ENCODE measurements around the gene KLRB1.
"Not testable (repeated sequence)": the region's sequence is repeated elsewhere in the genome, so short reads cannot be mapped to it uniquely, and the experiment has no call there.

The KLRB1 gene

DNA sequence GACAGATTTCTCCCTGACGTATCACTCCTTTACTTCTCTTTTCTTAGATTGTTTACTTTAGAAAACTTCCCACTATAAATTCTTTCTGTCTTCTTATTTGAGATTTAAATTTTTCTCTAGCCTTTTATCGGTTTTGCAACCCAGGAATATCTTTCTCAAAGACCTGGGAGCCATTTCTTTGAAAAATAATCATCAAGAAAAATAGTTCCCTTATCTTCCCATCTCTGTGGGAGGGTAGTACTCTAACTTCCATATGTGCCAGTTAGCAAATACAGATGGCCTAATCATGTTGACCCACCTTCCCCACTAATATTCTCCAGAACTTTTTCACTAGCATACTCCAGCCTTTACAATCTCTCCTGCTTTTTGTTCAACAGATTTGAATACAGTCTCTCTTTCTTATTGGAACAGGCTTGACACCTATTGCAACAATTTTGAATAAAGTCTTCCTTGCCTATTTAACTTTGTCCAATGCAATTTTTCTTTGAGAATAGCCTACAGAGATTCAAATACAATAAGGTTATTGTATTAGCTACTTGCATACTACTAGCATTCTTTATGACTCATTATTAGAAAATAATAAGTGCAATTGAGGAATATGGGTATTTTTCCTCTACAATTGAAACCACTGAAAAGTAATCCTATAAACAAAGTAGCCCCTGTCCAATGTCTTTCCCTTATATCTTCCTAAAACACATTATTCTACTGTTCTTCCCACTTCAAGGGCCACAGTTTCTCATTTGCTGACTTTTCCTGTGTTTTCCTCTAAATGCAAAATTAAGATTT is 27.4 kb upstream of the KLRB1 start:
- peak overlapping the region; percentile 23 to 52 for H3K27ac Mint-ChIP-seq
- DNase-seq: no peak
- H3K4me3 Mint-ChIP-seq: peak overlapping the region; percentile 41 to 66
- ATAC-seq: no peak
- H3K27me3 Mint-ChIP-seq: no peaks in the 10 kb centered on the region
- peaks cover 61% of the 10 kb centered on the region for H3K4me1 Mint-ChIP-seq
- peaks cover 20 to 23% of the 10 kb centered on the region in 2 donors for H3K9me3 Mint-ChIP-seq

DNA sequence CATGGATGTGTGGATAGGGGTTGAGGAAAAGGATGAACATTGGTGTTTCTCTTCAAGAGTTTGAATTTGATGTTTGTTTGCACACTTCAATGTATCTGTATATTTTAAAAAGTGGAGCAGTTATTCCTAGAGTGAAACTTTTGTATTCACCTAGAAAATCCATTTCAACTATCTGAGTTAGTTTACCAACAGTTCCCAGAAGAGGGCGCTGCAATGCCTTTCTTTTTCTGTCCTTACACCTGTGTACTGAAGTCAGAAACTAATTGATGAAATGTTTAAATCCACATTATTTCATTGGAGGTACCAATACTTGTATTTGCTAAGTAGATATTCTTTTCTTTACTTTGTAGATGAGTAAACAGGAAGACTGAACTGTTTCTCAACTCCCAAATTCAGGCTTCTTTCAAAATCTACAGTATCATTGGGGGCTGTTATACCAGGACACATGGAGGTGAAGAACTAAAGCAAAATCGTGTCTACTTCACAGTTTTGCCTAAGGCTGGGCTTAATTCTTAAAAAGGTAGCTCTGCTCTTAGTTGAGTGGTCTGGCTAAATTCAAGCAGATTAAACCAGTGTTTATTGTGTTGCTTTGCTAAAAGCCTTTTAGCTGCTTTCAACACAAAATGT is 26.6 kb upstream of the KLRB1 start:
- DNase-seq (peak; percentile 66 to 70), ATAC-seq (peak; percentile 85)
- H3K4me3 Mint-ChIP-seq: peak overlapping the region; percentile 58 to 66
- no peaks in the 10 kb centered on the region for H3K27me3 Mint-ChIP-seq
- peaks cover 58% of the 10 kb centered on the region for H3K4me1 Mint-ChIP-seq
- H3K27ac Mint-ChIP-seq: peak overlapping the region in 1 of 2 donors; percentile 91
- H3K9me3 Mint-ChIP-seq: peaks cover 20 to 23% of the 10 kb centered on the region in 2 donors

DNA sequence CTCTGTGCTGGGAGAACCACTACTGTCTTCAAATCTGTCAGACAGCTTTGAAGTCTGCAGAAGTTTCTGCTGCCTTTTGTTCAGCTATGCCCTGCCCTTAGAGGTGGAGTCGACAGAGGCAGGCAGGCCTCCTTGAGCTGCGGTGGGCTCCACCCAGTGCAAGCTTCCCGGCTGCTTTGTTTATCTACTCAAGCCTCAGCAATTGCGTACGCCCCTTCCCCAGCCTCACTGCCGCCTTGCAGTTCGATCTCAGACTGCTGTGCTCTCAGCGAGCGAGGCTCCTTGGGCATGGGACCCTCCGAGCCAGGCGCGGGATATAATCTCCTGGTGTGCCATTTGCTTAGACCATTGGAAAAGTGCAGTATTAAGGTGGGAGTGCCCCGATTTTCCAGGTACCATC is 25.1 kb upstream of the KLRB1 start:
- no peak for ATAC-seq

DNA sequence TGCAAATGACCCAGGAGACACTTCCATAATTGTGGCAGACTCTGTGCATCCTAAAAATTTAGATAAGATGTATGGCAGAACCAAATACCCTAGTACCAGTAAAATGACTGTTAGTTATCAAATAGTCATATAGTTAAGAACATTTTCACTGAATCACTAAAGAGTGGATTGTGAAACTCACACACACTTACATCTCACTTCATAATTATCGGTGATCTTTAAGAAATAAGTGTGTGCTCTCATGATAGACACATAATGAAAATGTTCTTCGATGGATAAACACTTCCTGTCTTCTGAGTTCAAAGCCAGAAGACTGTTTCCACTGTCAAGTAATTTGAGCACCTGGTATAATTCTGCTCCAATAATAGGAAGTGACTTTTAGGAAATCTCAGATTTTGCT is 19.1 kb upstream of the KLRB1 start:
- Mint-ChIP-seq H3K4me1 (no peaks in the 10 kb centered on the region), H3K4me3 (no peak overlapping the region), H3K27me3 (no peaks in the 10 kb centered on the region), H3K9me3 (peaks cover 17 to 25% of the 10 kb centered on the region in 2 donors), H3K27ac (no peak overlapping the region)
- ATAC-seq (no peak), DNase-seq (no peak)

More for the DNA sequence above, 25.1 kb upstream of the KLRB1 start:
- peaks cover 45% of the 10 kb centered on the region for H3K4me1 Mint-ChIP-seq
- H3K4me3 Mint-ChIP-seq: no peak overlapping the region
- H3K27ac Mint-ChIP-seq: no peak overlapping the region
- H3K27me3 Mint-ChIP-seq: no peaks in the 10 kb centered on the region
- no peak for DNase-seq
- peaks cover 21 to 24% of the 10 kb centered on the region in 2 donors for H3K9me3 Mint-ChIP-seq

DNA sequence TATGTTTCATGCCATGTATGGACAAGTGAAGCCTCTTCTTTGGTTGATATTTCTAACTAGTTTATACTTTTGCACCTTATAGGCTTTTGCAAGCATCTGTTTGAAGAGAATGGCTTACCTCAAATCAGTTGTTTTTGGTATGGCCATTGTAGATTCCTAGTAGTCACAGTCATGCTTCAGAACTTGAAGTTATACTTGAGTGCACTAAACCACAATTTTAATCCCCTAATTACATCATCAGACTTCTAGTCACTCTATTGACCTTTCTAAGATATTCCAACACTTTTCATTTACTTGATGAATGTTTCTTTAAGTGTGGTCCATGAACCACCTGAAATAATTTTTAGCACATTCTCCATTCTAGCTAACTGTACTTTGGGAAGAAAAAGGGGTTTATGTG is 18.6 kb upstream of the KLRB1 start:
- DNase-seq: no peak
- no peak for ATAC-seq
- Mint-ChIP-seq H3K9me3 (peaks cover 17 to 25% of the 10 kb centered on the region in 2 donors), H3K27me3 (no peaks in the 10 kb centered on the region), H3K27ac (no peak overlapping the region), H3K4me3 (no peak overlapping the region), H3K4me1 (no peaks in the 10 kb centered on the region)

DNA sequence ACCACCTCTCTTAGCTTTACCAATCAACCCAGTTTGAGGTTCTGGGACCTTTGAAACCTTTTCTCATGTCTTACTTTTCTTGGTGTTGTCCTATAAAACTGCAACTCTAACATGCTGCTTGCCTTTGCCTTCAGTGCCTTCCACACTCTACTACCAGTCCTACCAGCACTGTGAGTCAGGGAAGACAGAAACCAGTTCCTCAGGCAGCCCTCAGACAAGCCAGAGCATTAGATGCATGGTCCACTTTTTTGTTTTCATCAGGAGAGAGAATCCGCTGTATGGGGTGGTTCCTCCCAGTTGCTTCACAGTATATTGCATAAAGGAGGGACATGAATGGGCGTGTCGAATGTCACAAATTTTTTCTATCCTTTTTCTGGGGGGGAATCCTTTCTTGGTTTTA is 17.3 kb upstream of the KLRB1 start:
- Mint-ChIP-seq H3K27me3 (no peaks in the 10 kb centered on the region), H3K9me3 (peaks cover 17 to 25% of the 10 kb centered on the region in 2 donors), H3K4me1 (no peaks in the 10 kb centered on the region), H3K27ac (no peak overlapping the region), H3K4me3 (no peak overlapping the region)
- ATAC-seq (no peak), DNase-seq (no peak)

DNA sequence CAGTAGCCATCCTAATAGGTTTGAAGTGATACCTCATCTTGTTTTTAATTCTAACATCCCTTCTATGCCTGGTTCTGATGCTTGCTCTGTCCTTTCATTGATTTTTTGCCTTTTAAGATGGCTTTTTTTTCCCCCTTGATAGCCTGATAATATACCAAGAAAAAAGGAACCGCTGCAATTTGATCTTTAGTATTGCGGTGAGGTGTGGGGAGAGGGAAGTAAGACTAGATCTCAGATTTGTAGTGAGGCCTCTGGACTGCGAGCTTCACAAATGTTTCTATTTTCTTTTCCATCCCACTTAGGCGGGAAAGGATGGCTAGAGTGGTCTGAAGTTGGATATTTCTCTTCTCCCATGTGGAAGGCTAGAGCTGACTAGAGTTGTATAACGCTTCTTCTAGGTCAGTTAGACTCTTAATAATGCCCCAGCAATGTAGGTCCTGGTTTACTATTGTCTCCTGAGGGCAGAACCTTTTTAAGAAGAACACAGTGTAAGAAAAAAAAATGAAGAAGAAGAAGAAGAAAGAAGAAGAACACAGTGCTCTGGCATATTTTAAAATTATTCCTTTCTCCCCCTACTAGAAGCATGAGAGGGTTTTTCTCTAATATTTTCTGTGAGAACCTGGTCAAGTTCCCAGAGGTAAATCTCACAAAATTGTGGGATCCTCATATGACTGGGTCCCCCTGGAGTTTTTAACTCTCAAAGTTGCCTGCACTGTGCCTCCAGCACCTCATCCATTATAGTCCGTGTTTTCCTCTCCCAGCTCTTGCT is 11.9 kb upstream of the KLRB1 start:
- Mint-ChIP-seq H3K27me3 (no peaks in the 10 kb centered on the region), H3K4me1 (peaks cover 27% of the 10 kb centered on the region), H3K9me3 (peaks cover 6 to 14% of the 10 kb centered on the region in 2 donors), H3K27ac (no peak overlapping the region), H3K4me3 (no peak overlapping the region)
- DNase-seq (no peak), ATAC-seq (no peak)

DNA sequence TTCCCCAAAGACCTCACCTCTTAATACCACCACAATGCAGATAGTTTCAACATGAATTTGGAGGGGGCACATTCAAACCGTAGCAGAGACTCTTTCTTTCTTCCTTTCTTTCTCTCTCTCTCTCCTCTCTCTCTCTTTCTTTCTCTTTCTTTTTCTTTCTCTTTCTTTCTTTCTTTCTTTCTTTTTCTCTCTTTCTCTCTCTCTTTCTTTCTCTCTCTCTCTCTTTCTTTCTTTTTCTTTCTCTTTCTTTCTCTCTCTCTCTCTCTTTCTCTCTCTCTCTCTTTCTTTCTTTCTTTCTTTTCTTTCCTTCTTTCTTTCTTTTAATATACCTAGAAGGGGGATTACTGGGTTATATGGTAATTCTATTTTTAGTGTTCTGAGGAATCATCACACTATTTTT is 11.2 kb upstream of the KLRB1 start:
- H3K27ac Mint-ChIP-seq, H3K4me3 Mint-ChIP-seq, H3K9me3 Mint-ChIP-seq, H3K27me3 Mint-ChIP-seq, DNase-seq, ATAC-seq: not testable (repeated sequence)
- H3K4me1 Mint-ChIP-seq: peaks cover 28% of the 10 kb centered on the region

DNA sequence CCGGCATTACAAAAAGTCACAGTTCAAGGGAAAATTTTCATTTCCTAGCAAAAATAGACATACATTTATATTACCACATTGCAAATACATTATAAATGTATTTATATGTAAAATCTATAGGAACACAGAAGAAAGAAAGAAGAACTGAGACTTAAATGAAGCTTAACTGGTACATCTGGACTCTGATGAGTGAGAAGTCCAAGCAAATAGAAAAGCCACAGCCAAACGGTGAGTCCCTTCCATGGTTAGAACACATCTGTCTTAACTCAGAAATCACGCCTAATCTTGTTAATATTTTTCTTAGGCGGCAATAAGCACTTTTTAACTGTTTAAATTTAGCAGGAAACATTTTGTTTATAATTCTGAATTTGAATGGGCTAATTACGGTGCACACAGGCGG is 9.4 kb upstream of the KLRB1 start:
- H3K4me1 Mint-ChIP-seq: peaks cover 37% of the 10 kb centered on the region
- H3K9me3 Mint-ChIP-seq: peaks cover 7 to 15% of the 10 kb centered on the region in 2 donors
- ATAC-seq: no peak
- no peaks in the 10 kb centered on the region for H3K27me3 Mint-ChIP-seq
- no peak overlapping the region for H3K27ac Mint-ChIP-seq
- H3K4me3 Mint-ChIP-seq: no peak overlapping the region
- no peak for DNase-seq

DNA sequence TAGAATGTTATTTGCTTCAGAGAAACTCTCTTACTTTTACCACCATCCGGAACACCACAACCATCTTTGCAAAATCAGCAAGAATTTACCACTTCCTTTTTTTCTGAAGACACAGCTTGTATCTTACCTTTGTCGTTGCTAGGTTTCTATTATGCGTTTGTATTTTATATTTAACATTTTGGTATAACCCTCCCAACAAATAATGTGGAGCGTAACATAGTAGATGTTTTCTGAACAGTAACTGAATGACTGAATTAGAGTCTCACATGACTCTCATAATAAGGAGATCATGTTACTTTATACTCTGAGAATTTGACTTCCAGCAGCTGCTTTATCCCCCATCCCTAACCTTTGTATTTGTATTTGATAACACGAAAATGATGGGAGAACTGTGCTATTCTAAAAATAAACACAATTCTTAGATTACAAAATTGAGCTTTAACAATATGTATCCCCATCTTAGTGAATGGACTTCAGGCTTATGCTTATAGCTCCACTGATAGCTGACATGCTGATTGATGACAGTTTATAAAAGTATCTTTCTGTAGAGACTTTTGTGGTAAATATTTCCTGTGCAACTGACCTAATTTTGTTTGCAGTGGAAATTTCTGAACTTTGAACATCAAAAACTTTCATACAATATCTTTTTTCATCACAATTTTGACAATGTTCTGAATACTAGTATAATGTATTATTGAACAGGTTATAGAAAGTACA is 7.9 kb upstream of the KLRB1 start:
- no peak for DNase-seq
- Mint-ChIP-seq H3K27me3 (no peaks in the 10 kb centered on the region), H3K9me3 (peaks cover 14 to 26% of the 10 kb centered on the region in 2 donors), H3K27ac (peak overlapping the region in 1 of 2 donors; percentile 89), H3K4me3 (peak overlapping the region; percentile 34 to 65), H3K4me1 (peaks cover 45% of the 10 kb centered on the region)
- ATAC-seq: peak; percentile 39

DNA sequence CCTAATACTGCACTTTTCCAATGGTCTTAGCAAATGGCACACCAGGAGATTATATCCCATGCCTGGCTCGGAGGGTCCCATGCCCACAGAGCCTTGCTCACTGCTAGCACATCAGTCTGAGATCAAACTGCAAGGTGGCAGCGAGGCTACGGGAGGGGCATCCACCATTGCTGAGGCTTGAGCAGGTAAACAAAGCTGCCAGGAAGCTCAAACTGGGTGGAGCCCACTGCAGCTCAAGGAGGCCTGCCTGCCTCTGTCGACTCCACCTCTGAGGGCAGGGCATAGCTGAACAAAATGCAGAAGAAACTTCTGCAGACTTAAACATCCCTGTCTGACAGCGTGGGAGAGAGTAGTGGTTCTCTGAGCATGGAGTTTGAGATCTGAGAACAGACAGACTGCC is 2.9 kb upstream of the KLRB1 start:
- Mint-ChIP-seq H3K4me1 (peaks cover 40% of the 10 kb centered on the region), H3K9me3 (peaks cover 14 to 21% of the 10 kb centered on the region in 2 donors)
- H3K4me3 Mint-ChIP-seq, DNase-seq, H3K27ac Mint-ChIP-seq, H3K27me3 Mint-ChIP-seq, ATAC-seq: not testable (repeated sequence)

DNA sequence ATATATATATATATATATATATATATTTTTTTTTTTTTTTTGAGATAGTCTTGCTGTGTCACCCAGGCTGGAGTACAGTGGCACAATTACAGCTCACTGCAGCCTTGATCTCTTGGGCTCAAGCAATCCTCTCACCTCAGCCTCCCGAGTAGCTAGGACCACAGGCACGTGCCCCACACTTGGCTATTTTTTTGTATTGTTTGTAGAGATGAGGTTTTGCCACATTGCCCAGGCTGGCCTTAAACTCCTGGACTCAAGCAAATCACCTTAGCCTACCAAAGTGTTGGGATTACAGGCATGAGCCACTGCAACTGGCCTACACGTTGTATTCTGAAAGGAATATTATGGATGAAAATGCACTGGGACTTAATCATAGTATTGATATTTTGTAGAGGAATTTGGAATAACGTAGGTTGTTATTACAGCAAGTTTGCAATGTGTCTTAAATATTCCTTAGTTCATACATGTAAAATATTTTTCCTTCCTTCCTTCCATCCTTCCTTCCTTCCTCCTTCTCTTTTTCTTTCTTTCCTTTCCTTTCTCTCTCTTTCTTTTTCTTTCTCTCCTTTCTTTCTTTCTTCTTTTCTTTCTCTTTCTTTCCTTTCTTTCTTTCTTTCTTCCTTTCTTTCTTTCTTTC is 862 bp downstream of the KLRB1 start:
- H3K4me3 Mint-ChIP-seq: no peak overlapping the region
- no peak overlapping the region for H3K27ac Mint-ChIP-seq
- no peaks in the 10 kb centered on the region for H3K27me3 Mint-ChIP-seq
- no peak for DNase-seq
- H3K9me3 Mint-ChIP-seq: peaks cover 7 to 11% of the 10 kb centered on the region in 2 donors
- H3K4me1 Mint-ChIP-seq: peaks cover 19% of the 10 kb centered on the region
- no peak for ATAC-seq

DNA sequence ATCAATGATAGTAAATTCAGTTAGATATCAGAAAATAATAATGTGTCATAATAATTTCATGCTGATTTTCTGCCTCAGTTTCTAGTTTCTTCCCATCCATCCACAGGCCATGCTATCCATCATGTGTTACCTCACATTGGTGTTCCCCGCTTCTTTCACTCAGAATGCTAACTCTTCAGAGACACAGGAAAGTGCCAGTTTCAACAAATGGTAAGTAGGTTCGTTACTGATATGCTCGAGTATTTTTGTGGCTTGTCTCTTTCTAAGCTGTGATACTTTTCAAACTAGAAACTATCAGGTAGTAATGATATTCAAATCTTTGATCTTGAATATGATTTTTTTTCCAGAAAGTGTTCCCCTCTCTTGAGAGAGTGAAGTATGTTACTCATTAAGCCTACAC is 1.5 kb downstream of the KLRB1 start:
- ATAC-seq: no peak
- Mint-ChIP-seq H3K27ac (no peak overlapping the region), H3K4me3 (no peak overlapping the region), H3K27me3 (no peaks in the 10 kb centered on the region), H3K4me1 (peaks cover 18% of the 10 kb centered on the region), H3K9me3 (peaks cover 2 to 5% of the 10 kb centered on the region in 2 donors)
- DNase-seq: no peak

DNA sequence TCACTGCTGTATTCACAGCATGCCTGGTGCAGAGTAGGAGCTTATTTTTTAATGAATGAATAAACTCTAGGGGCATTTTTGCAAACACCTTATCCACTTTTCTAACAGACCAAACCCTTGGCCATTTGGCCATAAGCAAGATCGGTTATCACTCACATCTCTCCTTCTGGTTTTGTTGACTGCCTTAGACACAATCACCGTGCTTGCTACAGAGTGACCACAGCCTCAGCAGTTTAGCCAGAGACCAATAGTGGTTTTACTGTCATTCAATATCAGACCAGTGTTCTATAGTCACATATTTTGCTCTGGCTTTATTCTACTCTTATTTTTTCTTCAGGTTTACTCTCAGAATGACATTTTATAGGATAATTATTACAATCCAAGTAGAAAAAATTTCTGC is 2.2 kb downstream of the KLRB1 start:
- Mint-ChIP-seq H3K4me1 (peaks cover 10% of the 10 kb centered on the region), H3K9me3 (no peaks in the 10 kb centered on the region), H3K27me3 (no peaks in the 10 kb centered on the region), H3K27ac (no peak overlapping the region), H3K4me3 (no peak overlapping the region)
- ATAC-seq (no peak), DNase-seq (no peak)

DNA sequence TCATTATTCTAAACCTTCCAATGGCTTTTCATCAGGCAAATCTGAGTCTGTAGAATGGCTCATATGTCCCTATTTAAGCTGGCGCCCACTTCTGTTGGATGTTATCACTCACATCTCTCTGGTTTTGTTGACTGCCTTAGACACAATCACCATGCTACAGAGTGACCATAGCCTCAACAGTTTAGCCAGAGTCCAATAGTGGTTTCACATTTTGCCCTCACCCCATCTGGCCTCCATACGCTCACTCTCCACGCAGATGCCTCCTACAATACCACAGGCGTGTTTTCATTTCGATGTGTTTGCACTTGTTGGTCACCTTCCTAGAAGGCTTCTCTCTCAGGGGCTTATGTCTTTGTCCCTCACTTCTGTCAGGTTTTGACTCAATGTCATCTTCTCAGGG is 3.4 kb downstream of the KLRB1 start:
- peak overlapping the region in 1 of 2 donors; percentile 1 for H3K27ac Mint-ChIP-seq
- no peaks in the 10 kb centered on the region for H3K27me3 Mint-ChIP-seq
- ATAC-seq: no peak
- peaks cover 6% of the 10 kb centered on the region for H3K4me1 Mint-ChIP-seq
- no peak for DNase-seq
- no peak overlapping the region for H3K4me3 Mint-ChIP-seq
- H3K9me3 Mint-ChIP-seq: no peaks in the 10 kb centered on the region

Measured in stimulated activated naive CD8-positive, alpha-beta T cell treated with anti-CD3 and anti-CD28 coated beads, Interleukin-15, amount 100 ng/mL, for 72 hours (primary cell).